SK-N-SH (cell line): ENCODE measurements around the gene C8A.

Source experiments
- CHD2 ChIP-seq: fragments of 150-350 bp; IDR thresholded peaks from 2 replicates; pipeline ENCODE4 v1.6.1; 2018; ENCODE audit warnings: low read length; ENCODE audit not compliant: partially characterized antibody
- EP300 ChIP-seq, 2 experiments: IDR thresholded peaks; 2 replicates each; pipeline versions ENCODE4 v1.4.0 to v1.6.1; 2012; ENCODE audit warnings: borderline replicate concordance in 1 of 2, low read depth in 1 of 2, low read length in 1 of 2
- GABPA ChIP-seq: IDR thresholded peaks from 2 replicates; pipeline ENCODE4 v1.4.0; 2012; ENCODE audit warnings: low read depth, mild to moderate bottlenecking
- RXRA ChIP-seq: IDR thresholded peaks from 2 replicates; pipeline ENCODE4 v1.4.0; 2012; ENCODE audit warnings: low read depth, mild to moderate bottlenecking, borderline replicate concordance
- TF ChIP-seq, protein P1 (sequence below): fragments of 200-600 bp; sonication (generic); IDR thresholded peaks from 2 replicates; pipeline ENCODE4 v1.6.1; 2017; ENCODE audit warnings: antibody characterized with exemption, mild to moderate bottlenecking, moderate library complexity

DNA sequence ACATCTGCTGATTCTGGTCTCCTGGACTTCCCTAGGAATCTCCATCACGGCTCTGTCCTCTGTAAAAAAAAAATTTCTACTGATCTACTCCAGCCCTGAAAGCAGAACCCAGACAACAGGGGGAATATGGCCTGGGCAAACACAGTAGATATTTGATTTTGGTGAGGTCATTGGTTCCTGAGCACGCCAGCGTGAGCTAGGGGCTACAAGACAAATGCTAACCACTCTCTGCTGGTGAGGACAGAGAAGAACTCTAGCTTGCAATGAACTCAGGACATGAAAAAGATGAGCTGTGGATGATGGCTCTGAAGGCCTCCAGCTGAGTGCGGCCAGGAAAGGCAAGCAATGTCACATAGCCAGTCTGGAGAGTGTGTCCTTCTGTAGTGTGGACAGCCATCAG is 18.2 kb upstream of the C8A start:
- no peak for TF ChIP-seq CHD2
- TF ChIP-seq, protein P1, sequence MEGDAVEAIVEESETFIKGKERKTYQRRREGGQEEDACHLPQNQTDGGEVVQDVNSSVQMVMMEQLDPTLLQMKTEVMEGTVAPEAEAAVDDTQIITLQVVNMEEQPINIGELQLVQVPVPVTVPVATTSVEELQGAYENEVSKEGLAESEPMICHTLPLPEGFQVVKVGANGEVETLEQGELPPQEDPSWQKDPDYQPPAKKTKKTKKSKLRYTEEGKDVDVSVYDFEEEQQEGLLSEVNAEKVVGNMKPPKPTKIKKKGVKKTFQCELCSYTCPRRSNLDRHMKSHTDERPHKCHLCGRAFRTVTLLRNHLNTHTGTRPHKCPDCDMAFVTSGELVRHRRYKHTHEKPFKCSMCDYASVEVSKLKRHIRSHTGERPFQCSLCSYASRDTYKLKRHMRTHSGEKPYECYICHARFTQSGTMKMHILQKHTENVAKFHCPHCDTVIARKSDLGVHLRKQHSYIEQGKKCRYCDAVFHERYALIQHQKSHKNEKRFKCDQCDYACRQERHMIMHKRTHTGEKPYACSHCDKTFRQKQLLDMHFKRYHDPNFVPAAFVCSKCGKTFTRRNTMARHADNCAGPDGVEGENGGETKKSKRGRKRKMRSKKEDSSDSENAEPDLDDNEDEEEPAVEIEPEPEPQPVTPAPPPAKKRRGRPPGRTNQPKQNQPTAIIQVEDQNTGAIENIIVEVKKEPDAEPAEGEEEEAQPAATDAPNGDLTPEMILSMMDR, result no peak
- TF ChIP-seq RXRA, result no peak
- no peak for TF ChIP-seq EP300 (IDR thresholded peaks at IDR 0.05; ENCODE audit: borderline replicate concordance in 1 of 2, low read depth in 1 of 2, low read length in 1 of 2)
- TF ChIP-seq GABPA, result no peak
